Measurements from ENCODE around the gene SLFN12L. TPM values are rescaled to one million over a fixed set of nuclear protein-coding genes. Genes with fewer than 3 reads are reported as not detected.

Gene SLFN12L
- total and polyA plus RNA-seq, 4 donors, result 0.59 to 13.2 (median 1.5) TPM

- peaks cover 0 to 2% (median 0%) of the 10 kb centered on the region in 5 donors for H3K4me1 ChIP-seq (ENCODE audit: control insufficient read depth in 5 of 5, insufficient read depth in 5 of 5, low read length in 5 of 5)
- 89 to 90% methylated on average over 5 of the region's 5 CpGs for WGBS, 2 donors
- peaks cover 0 to 12% (median 0%) of the 10 kb centered on the region in 3 donors for H3K27me3 ChIP-seq (ENCODE audit: control insufficient read depth in 3 of 3, insufficient read depth in 3 of 3, low read length in 2 of 3)
- DNase-seq, result peak in 1 of 3 donors; percentile 45
- H3K27ac ChIP-seq (ENCODE audit: low read depth in 1 of 2, low read length in 1 of 2), result no peak overlapping the region
- H3K4me3 ChIP-seq, result no peak overlapping the region
- no peaks in the 10 kb centered on the region for H3K9me3 ChIP-seq (ENCODE audit: control insufficient read depth in 4 of 4, insufficient read depth in 3 of 4, low read length in 3 of 4)
- no peaks in the 10 kb centered on the region for H3K36me3 ChIP-seq (ENCODE audit: control insufficient read depth in 4 of 4, insufficient read depth in 4 of 4, low read length in 4 of 4)
- no peak overlapping the region for H3K9ac ChIP-seq (ENCODE audit: insufficient read depth in 1 of 2, low read length in 2 of 2)
- no peak for TF ChIP-seq CTCF (IDR thresholded peaks at IDR 0.05; ENCODE audit: control extremely low read depth, extremely low read depth)
- no peak for ATAC-seq (ENCODE audit: insufficient read depth, low FRiP score)
Measured at GRCh38 chr17:35555691-35556090, 18.2 kb upstream of the SLFN12L start.

GRCh38 chr17:35554668-35555067 is 17.2 kb upstream of the SLFN12L start:
- no peaks in the 10 kb centered on the region for H3K36me3 ChIP-seq (ENCODE audit: control insufficient read depth in 4 of 4, insufficient read depth in 4 of 4, low read length in 4 of 4)
- WGBS, 2 donors, result 77 to 82% methylated on average over 5 of the region's 5 CpGs
- ATAC-seq (ENCODE audit: insufficient read depth, low FRiP score) (no peak), DNase-seq (no peak)
- H3K9ac ChIP-seq (ENCODE audit: insufficient read depth in 1 of 2, low read length in 2 of 2), result no peak overlapping the region
- H3K27ac ChIP-seq (ENCODE audit: low read depth in 1 of 2, low read length in 1 of 2), result no peak overlapping the region
- H3K4me1 ChIP-seq (ENCODE audit: control insufficient read depth in 5 of 5, insufficient read depth in 5 of 5, low read length in 5 of 5), result no peaks in the 10 kb centered on the region
- TF ChIP-seq CTCF (IDR thresholded peaks at IDR 0.05; ENCODE audit: control extremely low read depth, extremely low read depth), result no peak
- no peak overlapping the region for H3K4me3 ChIP-seq
- H3K27me3 ChIP-seq (ENCODE audit: control insufficient read depth in 3 of 3, insufficient read depth in 3 of 3, low read length in 2 of 3), result peaks cover 0 to 12% (median 0%) of the 10 kb centered on the region in 3 donors
- no peaks in the 10 kb centered on the region for H3K9me3 ChIP-seq (ENCODE audit: control insufficient read depth in 4 of 4, insufficient read depth in 3 of 4, low read length in 3 of 4)

DNA sequence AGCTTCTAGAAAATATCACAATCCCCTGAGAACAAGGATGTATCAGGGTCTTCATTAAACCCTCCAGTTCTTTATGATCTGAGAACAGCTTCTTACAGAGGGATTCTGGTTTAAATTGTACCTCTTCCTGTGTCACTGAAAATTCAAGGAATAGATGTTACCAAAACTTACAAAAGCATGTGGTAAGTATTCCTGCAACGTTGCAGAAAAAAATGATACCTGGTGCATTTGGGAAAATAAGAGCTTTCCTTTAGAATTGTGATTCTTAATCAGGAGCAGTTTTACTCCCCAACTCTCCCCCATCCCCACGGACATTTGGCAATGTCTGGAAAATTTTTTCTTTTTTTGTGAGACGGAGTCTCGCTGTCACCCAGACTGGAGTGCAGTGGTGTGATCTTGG is 15.8 kb upstream of the SLFN12L start:
- Histone ChIP-seq H3K9me3 (ENCODE audit: control insufficient read depth in 4 of 4, insufficient read depth in 3 of 4, low read length in 3 of 4) (no peaks in the 10 kb centered on the region), H3K36me3 (ENCODE audit: control insufficient read depth in 4 of 4, insufficient read depth in 4 of 4, low read length in 4 of 4) (no peaks in the 10 kb centered on the region), H3K27ac (ENCODE audit: low read depth in 1 of 2, low read length in 1 of 2) (no peak overlapping the region), H3K4me3 (no peak overlapping the region), H3K27me3 (ENCODE audit: control insufficient read depth in 3 of 3, insufficient read depth in 3 of 3, low read length in 2 of 3) (peaks cover 0 to 8% (median 0%) of the 10 kb centered on the region in 3 donors), H3K9ac (ENCODE audit: insufficient read depth in 1 of 2, low read length in 2 of 2) (no peak overlapping the region), H3K4me1 (ENCODE audit: control insufficient read depth in 5 of 5, insufficient read depth in 5 of 5, low read length in 5 of 5) (peaks cover 0 to 8% (median 5%) of the 10 kb centered on the region in 5 donors)
- no peak for TF ChIP-seq CTCF (IDR thresholded peaks at IDR 0.05; ENCODE audit: control extremely low read depth, extremely low read depth)
- DNase-seq (no peak), ATAC-seq (ENCODE audit: insufficient read depth, low FRiP score) (no peak)
- 86 to 90% methylated on average over 4 of the region's 4 CpGs for WGBS, 2 donors

- no peak for TF ChIP-seq CTCF (IDR thresholded peaks at IDR 0.05; ENCODE audit: control extremely low read depth, extremely low read depth)
- H3K27ac ChIP-seq (ENCODE audit: low read depth in 1 of 2, low read length in 1 of 2), result no peak overlapping the region
Measured at GRCh38 chr17:35548978-35549377, 11.5 kb upstream of the SLFN12L start.

More at GRCh38 chr17:35548978-35549377, 11.5 kb upstream of the SLFN12L start:
- no peak for ATAC-seq (ENCODE audit: insufficient read depth, low FRiP score)
- Histone ChIP-seq H3K4me1 (ENCODE audit: control insufficient read depth in 5 of 5, insufficient read depth in 5 of 5, low read length in 5 of 5) (peaks cover 0 to 15% (median 5%) of the 10 kb centered on the region in 5 donors), H3K9me3 (ENCODE audit: control insufficient read depth in 4 of 4, insufficient read depth in 3 of 4, low read length in 3 of 4) (no peaks in the 10 kb centered on the region), H3K4me3 (no peak overlapping the region), H3K27me3 (ENCODE audit: control insufficient read depth in 3 of 3, insufficient read depth in 3 of 3, low read length in 2 of 3) (peaks cover 0 to 9% (median 0%) of the 10 kb centered on the region in 3 donors), H3K36me3 (ENCODE audit: control insufficient read depth in 4 of 4, insufficient read depth in 4 of 4, low read length in 4 of 4) (no peaks in the 10 kb centered on the region), H3K9ac (ENCODE audit: insufficient read depth in 1 of 2, low read length in 2 of 2) (no peak overlapping the region)
- peak in 1 of 3 donors; percentile 35 for DNase-seq
- WGBS, 2 donors, result 64 to 96% methylated on average over 1 of the region's 1 CpG
